HG02763 (cell line): ENCODE measurements around the gene ADPRM.
"Not testable (repeated sequence)": the region's sequence is repeated elsewhere in the genome, so short reads cannot be mapped to it uniquely, and the experiment has no call there.

Source experiments
- ATAC-seq: cut with Tn5 transposase; IDR thresholded peaks from one replicate; pipeline ENCODE4 v1.9.1; 2021; ENCODE audit warnings: mild to moderate bottlenecking, moderate library complexity; ENCODE audit not compliant: unreplicated experiment

ADPRM gene

GRCh38 chr17:10697092-10698081 lies at the start of gene ADPRM, which contains the start of gene SCO1:
ADPRM (plus strand) TSS chr17:10697594; CDS start chr17:10704927, 7,333 bp downstream.
SCO1 (minus strand) TSS chr17:10697533; CDS start chr17:10697507, 26 bp downstream.
- ATAC-seq: peak; percentile 98

GRCh38 chr17:10648381-10648780 lies 49.0 kb upstream of the ADPRM start:
- ATAC-seq: no peak

GRCh38 chr17:10648956-10649355 lies 48.4 kb upstream of the ADPRM start:
- ATAC-seq: no peak

GRCh38 chr17:10649602-10650001 lies 47.8 kb upstream of the ADPRM start:
- no peak for ATAC-seq

- ATAC-seq: no peak
Measured at GRCh38 chr17:10651927-10652326, 45.5 kb upstream of the ADPRM start.

GRCh38 chr17:10652984-10653659 lies 44.3 kb upstream of the ADPRM start:
- no peak for ATAC-seq

GRCh38 chr17:10653987-10654386 lies 43.4 kb upstream of the ADPRM start:
- ATAC-seq: no peak

- ATAC-seq: no peak
Measured at GRCh38 chr17:10657148-10657547, 40.2 kb upstream of the ADPRM start, which contains the start of gene MYH3. MYH3 (minus strand) TSS chr17:10657309; CDS start chr17:10655064, 2,245 bp downstream.

GRCh38 chr17:10657879-10658278 lies 39.5 kb upstream of the ADPRM start:
- no peak for ATAC-seq

GRCh38 chr17:10661437-10661836 lies 36.0 kb upstream of the ADPRM start:
- ATAC-seq: no peak

GRCh38 chr17:10663231-10663630 lies 34.2 kb upstream of the ADPRM start:
- no peak for ATAC-seq

- no peak for ATAC-seq
Measured at GRCh38 chr17:10664571-10664970, 32.8 kb upstream of the ADPRM start.

GRCh38 chr17:10666906-10667305 lies 30.5 kb upstream of the ADPRM start:
- ATAC-seq: no peak

- ATAC-seq: no peak
Measured at GRCh38 chr17:10668775-10669174, 28.6 kb upstream of the ADPRM start.

GRCh38 chr17:10673312-10673711 lies 24.1 kb upstream of the ADPRM start:
- no peak for ATAC-seq

GRCh38 chr17:10674704-10675103 lies 22.7 kb upstream of the ADPRM start:
- no peak for ATAC-seq

- no peak for ATAC-seq
Measured at GRCh38 chr17:10681866-10682446, 15.4 kb upstream of the ADPRM start.

- ATAC-seq: no peak
Measured at GRCh38 chr17:10683853-10684252, 13.5 kb upstream of the ADPRM start.

- ATAC-seq: no peak
Measured at GRCh38 chr17:10687499-10687898, 9.9 kb upstream of the ADPRM start.

- ATAC-seq: not testable (repeated sequence)
Measured at GRCh38 chr17:10695875-10696407, 1.5 kb upstream of the ADPRM start.
